ENCODE measurements around the gene CD96.
A peak's percentile ranks its signal among the peaks of the same experiment; 100 is the strongest.

DNA sequence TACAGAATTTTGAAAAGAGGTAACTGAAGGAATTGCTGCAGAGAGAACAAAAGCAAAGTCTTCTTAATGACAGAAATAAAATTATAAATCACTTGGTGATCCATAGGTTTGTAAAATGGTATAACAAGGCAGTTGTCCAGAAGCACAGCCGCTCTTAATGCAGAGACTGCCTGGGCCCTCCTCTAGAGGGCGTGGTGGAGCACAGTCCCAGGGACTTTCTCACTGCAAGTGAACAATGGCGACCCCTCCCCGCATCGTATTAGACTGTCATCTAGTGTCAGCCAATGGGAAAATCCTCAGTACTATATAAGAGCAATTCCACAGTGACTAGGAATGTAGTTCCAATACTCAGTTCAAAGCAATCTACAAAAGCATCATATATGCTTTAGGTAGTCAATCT, 79.5 kb downstream of the CD96 start:
- TF ChIP-seq POLR2AphosphoS5 (IDR thresholded peaks at IDR 0.05; ENCODE audit: low read depth) (no peak), CTCF (IDR thresholded peaks at IDR 0.05; ENCODE audit: insufficient read depth, low read length) (peak; percentile 6)

Measured in HL-60 (cell line).